Measurements from ENCODE around the gene ROR2. TPM values are rescaled to one million over a fixed set of nuclear protein-coding genes. Genes with fewer than 3 reads are reported as not detected.

Gene ROR2
- total RNA-seq, 1 experiment from 2014 or later, result 2.7 TPM

DNA sequence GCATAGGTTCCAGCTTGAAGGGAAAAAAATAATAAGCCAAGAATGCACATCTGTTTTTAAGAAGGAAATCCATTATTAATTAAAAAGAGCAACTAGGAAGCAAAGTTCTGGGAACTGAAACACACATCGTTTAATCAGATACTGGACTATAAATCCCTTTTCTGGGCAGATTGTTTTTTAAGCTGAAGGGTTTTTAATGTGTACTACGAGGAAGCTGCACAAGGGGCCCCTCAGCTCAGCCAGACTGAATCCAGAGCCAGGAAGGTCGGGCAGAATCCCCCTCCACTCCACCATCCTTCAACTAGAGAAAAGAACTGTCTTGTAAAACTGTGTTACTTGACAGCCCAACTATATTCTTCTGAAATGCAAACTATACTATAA is 49.2 kb downstream of the ROR2 start:
- Histone ChIP-seq H2BK120ac (ENCODE audit: low read depth, low read length, poor library complexity, severe bottlenecking) (no peak overlapping the region), H3K27me3 (ENCODE audit: insufficient read depth, low read length) (no peaks in the 10 kb centered on the region), H3K4ac (ENCODE audit: low read depth, low read length) (no peak overlapping the region), H4K20me1 (ENCODE audit: control insufficient read depth, insufficient read depth, insufficient read length) (peaks cover 3% of the 10 kb centered on the region), H2BK12ac (ENCODE audit: insufficient read length, low read depth, low read length) (no peak overlapping the region), H4K91ac (ENCODE audit: insufficient read length, low read depth, low read length) (no peak overlapping the region), H2AFZ (ENCODE audit: low read length) (no peak overlapping the region), H3K4me2 (ENCODE audit: insufficient read depth, insufficient read length, low read length) (no peak overlapping the region), H3K27ac (ENCODE audit: insufficient read length, low read depth, low read length) (no peak overlapping the region), H2AK5ac (ENCODE audit: insufficient read length, low read length) (no peak overlapping the region), H2BK20ac (ENCODE audit: low read depth, low read length, poor library complexity, severe bottlenecking) (no peak overlapping the region), H3K9ac (ENCODE audit: extremely low read depth, insufficient read length, low read length) (no peak overlapping the region), H3K23me2 (ENCODE audit: insufficient read length, low read depth, low read length, poor library complexity, severe bottlenecking) (no peaks in the 10 kb centered on the region), H2BK15ac (ENCODE audit: low read depth, low read length) (no peak overlapping the region), H3T11ph (ENCODE audit: low read length) (no peak overlapping the region), H3K79me1 (ENCODE audit: insufficient read depth, low read depth, low read length, poor library complexity, severe bottlenecking) (no peaks in the 10 kb centered on the region), H3K18ac (ENCODE audit: insufficient read length, low read depth, low read length) (no peak overlapping the region), H3K23ac (ENCODE audit: insufficient read length, low read depth, low read length) (no peak overlapping the region), H3K79me2 (ENCODE audit: insufficient read depth, low read length) (no peaks in the 10 kb centered on the region; the same call in 1 of the 2 replicates), H4K5ac (ENCODE audit: insufficient read length, low read depth, low read length) (no peak overlapping the region), H2BK5ac (ENCODE audit: insufficient read length, low read length) (no peak overlapping the region), H3K9me3 (ENCODE audit: control insufficient read depth, low read depth, low read length) (no peaks in the 10 kb centered on the region), H4K8ac (replicated peaks; ENCODE audit: insufficient read length, low read depth, low read length) (no peak overlapping the region), H3K4me1 (ENCODE audit: insufficient read depth, low read length) (peaks cover 6% of the 10 kb centered on the region), H3K14ac (ENCODE audit: insufficient read depth, low read length) (no peak overlapping the region), H3K56ac (ENCODE audit: insufficient read length, low read depth, low read length) (no peak overlapping the region)
- peaks cover 30% of the 10 kb centered on the region for H3K27me3 Mint-ChIP-seq (ENCODE audit: low read depth)
- WGBS (ENCODE audit: extremely low coverage, insufficient read length, low lambda C conversion rate), result no CpG with 5 or more reads among the region's 3 CpGs
- TF ChIP-seq, protein P1, sequence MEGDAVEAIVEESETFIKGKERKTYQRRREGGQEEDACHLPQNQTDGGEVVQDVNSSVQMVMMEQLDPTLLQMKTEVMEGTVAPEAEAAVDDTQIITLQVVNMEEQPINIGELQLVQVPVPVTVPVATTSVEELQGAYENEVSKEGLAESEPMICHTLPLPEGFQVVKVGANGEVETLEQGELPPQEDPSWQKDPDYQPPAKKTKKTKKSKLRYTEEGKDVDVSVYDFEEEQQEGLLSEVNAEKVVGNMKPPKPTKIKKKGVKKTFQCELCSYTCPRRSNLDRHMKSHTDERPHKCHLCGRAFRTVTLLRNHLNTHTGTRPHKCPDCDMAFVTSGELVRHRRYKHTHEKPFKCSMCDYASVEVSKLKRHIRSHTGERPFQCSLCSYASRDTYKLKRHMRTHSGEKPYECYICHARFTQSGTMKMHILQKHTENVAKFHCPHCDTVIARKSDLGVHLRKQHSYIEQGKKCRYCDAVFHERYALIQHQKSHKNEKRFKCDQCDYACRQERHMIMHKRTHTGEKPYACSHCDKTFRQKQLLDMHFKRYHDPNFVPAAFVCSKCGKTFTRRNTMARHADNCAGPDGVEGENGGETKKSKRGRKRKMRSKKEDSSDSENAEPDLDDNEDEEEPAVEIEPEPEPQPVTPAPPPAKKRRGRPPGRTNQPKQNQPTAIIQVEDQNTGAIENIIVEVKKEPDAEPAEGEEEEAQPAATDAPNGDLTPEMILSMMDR (conservative IDR thresholded peaks at IDR 0.05), result no peak
- no peak for DNase-seq
- no peak overlapping the region for H3K27ac Mint-ChIP-seq
- H3K4me3 Mint-ChIP-seq, result no peak overlapping the region
- H3K9me3 Mint-ChIP-seq, result no peaks in the 10 kb centered on the region
- H3K36me3 Mint-ChIP-seq (ENCODE audit: insufficient read depth in 1 of 3, low read depth in 3 of 3), result no peaks in the 10 kb centered on the region
- H3K4me1 Mint-ChIP-seq, result peaks cover 34 to 41% of the 10 kb centered on the region in 2 experiments
